Measurements from ENCODE around the gene CIDEC. TPM values are rescaled to one million over a fixed set of nuclear protein-coding genes. Genes with fewer than 3 reads are reported as not detected.

CIDEC gene
- polyA plus RNA-seq, 1 donor from 2014 or later, result not detected

DNA sequence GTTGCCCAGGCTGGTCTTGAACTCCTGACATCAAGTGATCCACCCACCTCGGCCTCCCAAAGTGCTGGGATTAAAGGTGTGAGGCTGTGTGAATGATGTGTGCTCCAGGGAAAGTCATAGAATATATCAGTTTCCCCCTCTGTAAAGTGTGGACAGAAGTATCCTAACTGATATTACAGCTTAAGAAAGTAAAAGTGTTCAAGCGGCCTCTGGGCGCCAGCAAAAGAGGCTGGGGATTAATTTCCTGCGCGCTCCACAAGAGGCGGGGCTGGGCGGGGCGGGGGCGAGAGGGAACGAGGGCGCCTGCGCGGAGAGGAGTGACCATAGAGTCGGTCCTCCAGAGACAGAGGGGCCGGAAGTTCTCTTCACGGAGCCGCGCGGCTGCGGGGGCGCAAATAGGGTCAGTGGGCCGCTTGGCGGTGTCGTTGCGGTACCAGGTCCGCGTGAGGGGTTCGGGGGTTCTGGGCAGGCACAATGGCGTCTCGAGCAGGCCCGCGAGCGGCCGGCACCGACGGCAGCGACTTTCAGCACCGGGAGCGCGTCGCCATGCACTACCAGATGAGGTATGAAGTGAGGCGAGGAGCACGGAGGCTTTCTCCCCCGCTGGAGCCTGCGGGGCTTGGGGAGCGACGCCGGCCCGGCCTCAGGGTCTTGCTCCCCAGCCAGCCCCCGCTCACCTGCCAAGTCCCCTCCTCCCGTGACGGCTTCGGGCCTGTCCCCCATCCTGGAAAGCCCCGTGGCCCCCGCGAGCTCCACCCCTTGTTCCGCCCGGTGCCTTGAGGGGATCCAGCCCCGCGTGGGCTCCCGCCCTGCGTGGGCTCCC is 10.4 kb upstream of the CIDEC start, which contains the start of gene JAGN1:
JAGN1 (plus strand) TSS at position 362 of the 823 bp plus-strand sequence; CDS start at position 475, 113 bp downstream.
- H2AFZ ChIP-seq (ENCODE audit: low read depth, low read length), result peak within 1 kb of the TSS; percentile 69
- no peaks in the 10 kb centered on the region for H4K20me1 ChIP-seq (ENCODE audit: insufficient read depth)
- no peaks in the 10 kb centered on the region for H3K9me2 ChIP-seq (ENCODE audit: insufficient read depth, low read length)
- H3F3A ChIP-seq (ENCODE audit: insufficient read depth, low read length, poor library complexity, severe bottlenecking), result peaks cover 3% of the 10 kb centered on the region
- H3K4me2 ChIP-seq (ENCODE audit: low read length), result peak within 1 kb of the TSS; percentile 84
- peaks cover 13% of the 10 kb centered on the region for H3K79me2 ChIP-seq (replicated peaks; ENCODE audit: insufficient read depth, low read length)
- no peaks in the 10 kb centered on the region for H3K27me3 ChIP-seq (ENCODE audit: insufficient read depth, low read depth, low read length)
- no peaks in the 10 kb centered on the region for H3K36me3 ChIP-seq (ENCODE audit: insufficient read depth, low read length)
- H3K9ac ChIP-seq (ENCODE audit: low read length), result peak within 1 kb of the TSS; percentile 95
- peak within 1 kb of the TSS; percentile 100 for H3K4me3 ChIP-seq (ENCODE audit: low read length)
- H3K27ac ChIP-seq (ENCODE audit: low read length), result peak within 1 kb of the TSS; percentile 84
- H3K9me3 ChIP-seq (ENCODE audit: low read length), result no peaks in the 10 kb centered on the region
- TF ChIP-seq EP300 (conservative IDR thresholded peaks at IDR 0.05; ENCODE audit: poor library complexity, severe bottlenecking) (peak; percentile 52), RAD21 (conservative IDR thresholded peaks at IDR 0.05) (no peak), POLR2AphosphoS5 (IDR thresholded peaks at IDR 0.05) (peak; percentile 98), EZH2 (IDR thresholded peaks at IDR 0.05; ENCODE audit: borderline replicate concordance, insufficient read depth, low read length, poor library complexity, severe bottlenecking) (no peak), TAF1 (IDR thresholded peaks at IDR 0.05; ENCODE audit: low read depth) (peak; percentile 45), MXI1 (conservative IDR thresholded peaks at IDR 0.05; ENCODE audit: poor library complexity, severe bottlenecking) (peak; percentile 90), SMC3 (conservative IDR thresholded peaks at IDR 0.05; ENCODE audit: poor library complexity) (peak; percentile 52)
- TF ChIP-seq, protein P1, sequence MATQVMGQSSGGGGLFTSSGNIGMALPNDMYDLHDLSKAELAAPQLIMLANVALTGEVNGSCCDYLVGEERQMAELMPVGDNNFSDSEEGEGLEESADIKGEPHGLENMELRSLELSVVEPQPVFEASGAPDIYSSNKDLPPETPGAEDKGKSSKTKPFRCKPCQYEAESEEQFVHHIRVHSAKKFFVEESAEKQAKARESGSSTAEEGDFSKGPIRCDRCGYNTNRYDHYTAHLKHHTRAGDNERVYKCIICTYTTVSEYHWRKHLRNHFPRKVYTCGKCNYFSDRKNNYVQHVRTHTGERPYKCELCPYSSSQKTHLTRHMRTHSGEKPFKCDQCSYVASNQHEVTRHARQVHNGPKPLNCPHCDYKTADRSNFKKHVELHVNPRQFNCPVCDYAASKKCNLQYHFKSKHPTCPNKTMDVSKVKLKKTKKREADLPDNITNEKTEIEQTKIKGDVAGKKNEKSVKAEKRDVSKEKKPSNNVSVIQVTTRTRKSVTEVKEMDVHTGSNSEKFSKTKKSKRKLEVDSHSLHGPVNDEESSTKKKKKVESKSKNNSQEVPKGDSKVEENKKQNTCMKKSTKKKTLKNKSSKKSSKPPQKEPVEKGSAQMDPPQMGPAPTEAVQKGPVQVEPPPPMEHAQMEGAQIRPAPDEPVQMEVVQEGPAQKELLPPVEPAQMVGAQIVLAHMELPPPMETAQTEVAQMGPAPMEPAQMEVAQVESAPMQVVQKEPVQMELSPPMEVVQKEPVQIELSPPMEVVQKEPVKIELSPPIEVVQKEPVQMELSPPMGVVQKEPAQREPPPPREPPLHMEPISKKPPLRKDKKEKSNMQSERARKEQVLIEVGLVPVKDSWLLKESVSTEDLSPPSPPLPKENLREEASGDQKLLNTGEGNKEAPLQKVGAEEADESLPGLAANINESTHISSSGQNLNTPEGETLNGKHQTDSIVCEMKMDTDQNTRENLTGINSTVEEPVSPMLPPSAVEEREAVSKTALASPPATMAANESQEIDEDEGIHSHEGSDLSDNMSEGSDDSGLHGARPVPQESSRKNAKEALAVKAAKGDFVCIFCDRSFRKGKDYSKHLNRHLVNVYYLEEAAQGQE (IDR thresholded peaks at IDR 0.05; ENCODE audit: borderline replicate concordance), result peak; percentile 86
- TF ChIP-seq, protein P2, sequence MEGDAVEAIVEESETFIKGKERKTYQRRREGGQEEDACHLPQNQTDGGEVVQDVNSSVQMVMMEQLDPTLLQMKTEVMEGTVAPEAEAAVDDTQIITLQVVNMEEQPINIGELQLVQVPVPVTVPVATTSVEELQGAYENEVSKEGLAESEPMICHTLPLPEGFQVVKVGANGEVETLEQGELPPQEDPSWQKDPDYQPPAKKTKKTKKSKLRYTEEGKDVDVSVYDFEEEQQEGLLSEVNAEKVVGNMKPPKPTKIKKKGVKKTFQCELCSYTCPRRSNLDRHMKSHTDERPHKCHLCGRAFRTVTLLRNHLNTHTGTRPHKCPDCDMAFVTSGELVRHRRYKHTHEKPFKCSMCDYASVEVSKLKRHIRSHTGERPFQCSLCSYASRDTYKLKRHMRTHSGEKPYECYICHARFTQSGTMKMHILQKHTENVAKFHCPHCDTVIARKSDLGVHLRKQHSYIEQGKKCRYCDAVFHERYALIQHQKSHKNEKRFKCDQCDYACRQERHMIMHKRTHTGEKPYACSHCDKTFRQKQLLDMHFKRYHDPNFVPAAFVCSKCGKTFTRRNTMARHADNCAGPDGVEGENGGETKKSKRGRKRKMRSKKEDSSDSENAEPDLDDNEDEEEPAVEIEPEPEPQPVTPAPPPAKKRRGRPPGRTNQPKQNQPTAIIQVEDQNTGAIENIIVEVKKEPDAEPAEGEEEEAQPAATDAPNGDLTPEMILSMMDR (IDR thresholded peaks at IDR 0.05; ENCODE audit: poor library complexity, severe bottlenecking), result no peak

GRCh38 chr3:9889405-9889804 is 9.4 kb upstream of the CIDEC start:
- Histone ChIP-seq H3K9me3 (ENCODE audit: low read length) (no peaks in the 10 kb centered on the region), H4K20me1 (ENCODE audit: insufficient read depth) (no peaks in the 10 kb centered on the region), H3K9ac (ENCODE audit: low read length) (no peak overlapping the region), H3K27ac (ENCODE audit: low read length) (no peak overlapping the region), H2AFZ (ENCODE audit: low read depth, low read length) (no peak overlapping the region), H3F3A (ENCODE audit: insufficient read depth, low read length, poor library complexity, severe bottlenecking) (peaks cover 3% of the 10 kb centered on the region), H3K9me2 (ENCODE audit: insufficient read depth, low read length) (no peaks in the 10 kb centered on the region), H3K27me3 (ENCODE audit: insufficient read depth, low read depth, low read length) (no peaks in the 10 kb centered on the region), H3K4me3 (ENCODE audit: low read length) (no peak overlapping the region), H3K36me3 (ENCODE audit: insufficient read depth, low read length) (no peaks in the 10 kb centered on the region), H3K4me2 (ENCODE audit: low read length) (no peak overlapping the region), H3K79me2 (replicated peaks; ENCODE audit: insufficient read depth, low read length) (peaks cover 13% of the 10 kb centered on the region)
- no peak for TF ChIP-seq EP300 (conservative IDR thresholded peaks at IDR 0.05; ENCODE audit: poor library complexity, severe bottlenecking)
- TF ChIP-seq, protein P1 (IDR thresholded peaks at IDR 0.05; ENCODE audit: borderline replicate concordance), result no peak
- no peak for TF ChIP-seq RAD21 (conservative IDR thresholded peaks at IDR 0.05)
- TF ChIP-seq POLR2AphosphoS5 (IDR thresholded peaks at IDR 0.05), result no peak
- no peak for TF ChIP-seq EZH2 (IDR thresholded peaks at IDR 0.05; ENCODE audit: borderline replicate concordance, insufficient read depth, low read length, poor library complexity, severe bottlenecking)
- TF ChIP-seq TAF1 (IDR thresholded peaks at IDR 0.05; ENCODE audit: low read depth), result no peak
- TF ChIP-seq SMC3 (conservative IDR thresholded peaks at IDR 0.05; ENCODE audit: poor library complexity), result no peak
- TF ChIP-seq, protein P2 (IDR thresholded peaks at IDR 0.05; ENCODE audit: poor library complexity, severe bottlenecking), result no peak
- no peak for TF ChIP-seq MXI1 (conservative IDR thresholded peaks at IDR 0.05; ENCODE audit: poor library complexity, severe bottlenecking)
